ENCODE results near the gene CACNA1B. TPM values are rescaled to one million over a fixed set of nuclear protein-coding genes. Genes with fewer than 3 reads are reported as not detected.

Gene CACNA1B
- total RNA-seq, 1 donor from 2014 or later, result 0.19 TPM

DNA sequence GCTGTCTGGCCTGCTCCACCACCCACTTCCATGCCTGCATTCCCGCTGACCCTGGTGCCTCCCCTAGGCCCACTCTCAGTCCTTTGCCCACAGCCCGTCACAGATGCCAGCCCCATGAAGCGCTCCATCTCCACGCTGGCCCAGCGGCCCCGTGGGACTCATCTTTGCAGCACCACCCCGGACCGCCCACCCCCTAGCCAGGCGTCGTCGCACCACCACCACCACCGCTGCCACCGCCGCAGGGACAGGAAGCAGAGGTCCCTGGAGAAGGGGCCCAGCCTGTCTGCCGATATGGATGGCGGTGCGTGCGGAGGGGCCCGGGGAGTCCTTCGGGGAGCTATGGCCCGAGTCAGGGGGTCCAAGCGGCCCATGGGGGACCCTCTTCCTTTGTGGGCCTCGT is 242.5 kb downstream of the CACNA1B start:
- DNase-seq, result no peak
- Histone ChIP-seq H3K27me3 (ENCODE audit: low read depth) (peaks cover 66% of the 10 kb centered on the region), H3K4me3 (no peak overlapping the region), H3K9me3 (replicated peaks) (no peaks in the 10 kb centered on the region), H3K36me3 (no peaks in the 10 kb centered on the region), H3K4me1 (no peaks in the 10 kb centered on the region), H3K27ac (replicated peaks) (no peak overlapping the region)
- intact Hi-C loops (cut with micrococcal nuclease), result no loop called here
- TF ChIP-seq, protein P1, sequence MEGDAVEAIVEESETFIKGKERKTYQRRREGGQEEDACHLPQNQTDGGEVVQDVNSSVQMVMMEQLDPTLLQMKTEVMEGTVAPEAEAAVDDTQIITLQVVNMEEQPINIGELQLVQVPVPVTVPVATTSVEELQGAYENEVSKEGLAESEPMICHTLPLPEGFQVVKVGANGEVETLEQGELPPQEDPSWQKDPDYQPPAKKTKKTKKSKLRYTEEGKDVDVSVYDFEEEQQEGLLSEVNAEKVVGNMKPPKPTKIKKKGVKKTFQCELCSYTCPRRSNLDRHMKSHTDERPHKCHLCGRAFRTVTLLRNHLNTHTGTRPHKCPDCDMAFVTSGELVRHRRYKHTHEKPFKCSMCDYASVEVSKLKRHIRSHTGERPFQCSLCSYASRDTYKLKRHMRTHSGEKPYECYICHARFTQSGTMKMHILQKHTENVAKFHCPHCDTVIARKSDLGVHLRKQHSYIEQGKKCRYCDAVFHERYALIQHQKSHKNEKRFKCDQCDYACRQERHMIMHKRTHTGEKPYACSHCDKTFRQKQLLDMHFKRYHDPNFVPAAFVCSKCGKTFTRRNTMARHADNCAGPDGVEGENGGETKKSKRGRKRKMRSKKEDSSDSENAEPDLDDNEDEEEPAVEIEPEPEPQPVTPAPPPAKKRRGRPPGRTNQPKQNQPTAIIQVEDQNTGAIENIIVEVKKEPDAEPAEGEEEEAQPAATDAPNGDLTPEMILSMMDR (IDR thresholded peaks at IDR 0.05; ENCODE audit: borderline replicate concordance), result no peak

DNA sequence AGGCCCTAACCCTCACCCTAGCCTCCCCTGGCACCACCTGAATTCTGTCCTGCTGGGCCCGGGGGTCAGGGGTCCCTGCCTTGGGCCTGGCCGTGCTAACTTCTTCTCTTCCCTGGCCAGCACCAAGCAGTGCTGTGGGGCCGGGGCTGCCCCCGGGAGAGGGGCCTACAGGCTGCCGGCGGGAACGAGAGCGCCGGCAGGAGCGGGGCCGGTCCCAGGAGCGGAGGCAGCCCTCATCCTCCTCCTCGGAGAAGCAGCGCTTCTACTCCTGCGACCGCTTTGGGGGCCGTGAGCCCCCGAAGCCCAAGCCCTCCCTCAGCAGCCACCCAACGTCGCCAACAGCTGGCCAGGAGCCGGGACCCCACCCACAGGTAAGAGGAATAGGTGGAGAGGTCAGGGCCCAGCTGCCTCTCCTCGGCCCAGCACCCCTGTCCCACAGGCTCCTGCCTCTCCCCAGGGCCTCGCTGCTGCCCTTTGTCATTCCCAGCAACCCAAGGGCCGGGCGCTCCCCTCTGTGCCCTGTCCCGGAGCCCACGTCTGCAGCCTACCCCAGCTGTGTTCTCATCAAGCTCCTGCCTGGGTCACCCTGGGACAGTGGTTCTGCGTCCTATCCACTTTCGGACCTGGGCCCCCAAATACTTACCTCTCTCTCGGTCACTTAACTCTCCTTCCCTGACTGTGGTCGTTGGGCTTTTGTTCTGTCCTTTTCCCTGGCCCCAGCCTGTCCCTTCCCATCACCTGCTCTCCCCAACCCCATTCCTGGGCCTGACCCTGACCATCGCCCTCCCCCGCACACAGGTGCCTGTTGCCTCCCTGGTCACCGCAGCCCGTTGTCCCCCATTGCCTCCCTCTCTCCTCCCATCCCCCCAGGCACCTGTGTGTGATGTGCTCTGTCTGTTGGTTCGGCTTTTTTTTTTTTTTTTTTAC is 243.2 kb downstream of the CACNA1B start:
- H3K27ac ChIP-seq (replicated peaks), result no peak overlapping the region
- no peak overlapping the region for H3K4me3 ChIP-seq
- H3K36me3 ChIP-seq, result no peaks in the 10 kb centered on the region
- intact Hi-C loops (cut with micrococcal nuclease), result no loop called here
- no peaks in the 10 kb centered on the region for H3K4me1 ChIP-seq
- peaks cover 59% of the 10 kb centered on the region for H3K27me3 ChIP-seq (ENCODE audit: low read depth)
- TF ChIP-seq, protein P1 (IDR thresholded peaks at IDR 0.05; ENCODE audit: borderline replicate concordance), result no peak
- H3K9me3 ChIP-seq (replicated peaks), result no peaks in the 10 kb centered on the region
- no peak for DNase-seq

DNA sequence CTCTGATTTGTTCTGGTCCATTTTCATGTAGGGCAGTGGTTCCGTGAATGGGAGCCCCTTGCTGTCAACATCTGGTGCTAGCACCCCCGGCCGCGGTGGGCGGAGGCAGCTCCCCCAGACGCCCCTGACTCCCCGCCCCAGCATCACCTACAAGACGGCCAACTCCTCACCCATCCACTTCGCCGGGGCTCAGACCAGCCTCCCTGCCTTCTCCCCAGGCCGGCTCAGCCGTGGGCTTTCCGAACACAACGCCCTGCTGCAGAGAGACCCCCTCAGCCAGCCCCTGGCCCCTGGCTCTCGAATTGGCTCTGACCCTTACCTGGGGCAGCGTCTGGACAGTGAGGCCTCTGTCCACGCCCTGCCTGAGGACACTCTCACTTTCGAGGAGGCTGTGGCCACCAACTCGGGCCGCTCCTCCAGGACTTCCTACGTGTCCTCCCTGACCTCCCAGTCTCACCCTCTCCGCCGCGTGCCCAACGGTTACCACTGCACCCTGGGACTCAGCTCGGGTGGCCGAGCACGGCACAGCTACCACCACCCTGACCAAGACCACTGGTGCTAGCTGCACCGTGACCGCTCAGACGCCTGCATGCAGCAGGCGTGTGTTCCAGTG is 244.0 kb downstream of the CACNA1B start:
- intact Hi-C loops (cut with micrococcal nuclease), result no loop called here
- no peaks in the 10 kb centered on the region for H3K36me3 ChIP-seq
- TF ChIP-seq, protein P1 (IDR thresholded peaks at IDR 0.05; ENCODE audit: borderline replicate concordance), result no peak
- H3K9me3 ChIP-seq (replicated peaks), result no peaks in the 10 kb centered on the region
- no peak overlapping the region for H3K4me3 ChIP-seq
- no peak overlapping the region for H3K27ac ChIP-seq (replicated peaks)
- H3K4me1 ChIP-seq, result no peaks in the 10 kb centered on the region
- no peak for DNase-seq
- H3K27me3 ChIP-seq (ENCODE audit: low read depth), result peaks cover 51% of the 10 kb centered on the region

DNA sequence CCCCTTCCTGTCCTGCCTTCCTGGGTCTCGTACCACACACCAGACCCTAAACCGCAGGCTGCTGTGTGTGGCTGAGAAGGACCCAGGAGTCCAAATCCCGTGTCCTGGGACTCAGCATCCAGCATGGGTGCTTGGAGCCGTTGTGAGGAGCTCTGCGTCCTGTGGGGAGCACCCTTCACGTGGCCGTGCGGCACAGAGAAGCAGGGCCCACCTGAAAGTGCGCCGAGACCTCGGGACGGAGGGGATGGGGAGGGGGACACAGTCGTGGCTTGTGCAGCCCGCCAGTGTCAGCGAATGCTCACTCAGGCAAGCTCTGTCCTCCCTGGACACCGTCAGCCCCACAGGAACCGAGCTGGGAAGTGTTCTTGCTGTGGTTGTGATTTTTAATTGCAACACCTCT is 244.6 kb downstream of the CACNA1B start:
- TF ChIP-seq, protein P1 (IDR thresholded peaks at IDR 0.05; ENCODE audit: borderline replicate concordance), result no peak
- no peak overlapping the region for H3K4me3 ChIP-seq
- peaks cover 45% of the 10 kb centered on the region for H3K27me3 ChIP-seq (ENCODE audit: low read depth)
- intact Hi-C loops (cut with micrococcal nuclease), result no loop called here
- no peak overlapping the region for H3K27ac ChIP-seq (replicated peaks)
- no peaks in the 10 kb centered on the region for H3K9me3 ChIP-seq (replicated peaks)
- no peaks in the 10 kb centered on the region for H3K4me1 ChIP-seq
- no peaks in the 10 kb centered on the region for H3K36me3 ChIP-seq
- no peak for DNase-seq

DNA sequence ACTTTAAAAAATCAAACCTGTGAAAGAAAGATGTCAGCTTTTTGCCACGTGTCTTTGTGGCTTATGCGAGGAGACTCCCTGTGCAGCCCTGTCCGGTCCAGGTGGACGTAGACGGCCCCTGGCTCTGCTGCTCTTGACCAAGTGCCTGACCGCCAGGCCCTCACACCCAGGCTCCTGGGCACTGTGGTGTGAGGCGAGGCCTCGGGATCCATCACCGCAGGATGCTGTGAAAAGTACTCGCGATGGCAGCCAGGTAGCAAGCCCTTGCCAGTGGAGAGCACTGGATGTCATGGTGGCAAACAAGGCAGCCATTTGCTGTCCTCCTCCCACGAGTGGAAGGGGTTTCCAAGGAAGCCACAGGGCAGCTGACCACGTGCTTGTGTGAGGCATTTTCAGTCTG is 245.1 kb downstream of the CACNA1B start:
- Histone ChIP-seq H3K27me3 (ENCODE audit: low read depth) (peaks cover 40% of the 10 kb centered on the region), H3K36me3 (no peaks in the 10 kb centered on the region), H3K27ac (replicated peaks) (no peak overlapping the region), H3K4me1 (no peaks in the 10 kb centered on the region), H3K4me3 (no peak overlapping the region), H3K9me3 (replicated peaks) (no peaks in the 10 kb centered on the region)
- intact Hi-C loops (cut with micrococcal nuclease), result no loop called here
- TF ChIP-seq, protein P1 (IDR thresholded peaks at IDR 0.05; ENCODE audit: borderline replicate concordance), result no peak
- no peak for DNase-seq

Measured in left ventricle myocardium inferior (tissue), 1 donor.